Loucy (cell line): Measurements from ENCODE around the gene DNASE1.

Experiments
- CTCF ChIP-seq: fragments of 200-600 bp; sonication (generic); conservative IDR thresholded peaks from 2 replicates; pipeline ENCODE4 v1.5.1; 2014; ENCODE audit warnings: mild to moderate bottlenecking, antibody characterized with exemption, low read length
- EZH2phosphoT487 ChIP-seq: fragments of 200-600 bp; IDR thresholded peaks from 2 replicates; pipeline ENCODE4 v1.6.1; 2018; ENCODE audit warnings: antibody characterized with exemption, mild to moderate bottlenecking, moderate library complexity, borderline replicate concordance

- TF ChIP-seq CTCF (no peak), EZH2phosphoT487 (no peak)
Measured at GRCh38 chr16:3640207-3640606, 14.3 kb upstream of the DNASE1 start.
